Mesenchymal stem cell (in vitro differentiated cells and primary cell): ENCODE measurements around the gene MLEC. TPM values are rescaled to one million over a fixed set of nuclear protein-coding genes. Genes with fewer than 3 reads are reported as not detected.

Source experiments
- DNase-seq: peaks from one replicate; pipeline ENCODE4 v3.0.0-alpha.2; 2013
- H2AFZ ChIP-seq: one replicate; pipeline ENCODE4 v1.6.1; 2013; ENCODE audit warnings: low read depth, mild to moderate bottlenecking, control low read depth, inconsistent platforms, low read length, moderate library complexity
- H2AK5ac ChIP-seq: 2 replicates; pipeline ENCODE4 v1.6.1; 2013; ENCODE audit warnings: low read length, moderate library complexity, mild to moderate bottlenecking, inconsistent platforms; ENCODE audit not compliant: severe bottlenecking
- H2BK120ac ChIP-seq: one replicate; pipeline ENCODE4 v1.6.1; 2013; ENCODE audit warnings: low read depth, mild to moderate bottlenecking, inconsistent platforms, low read length, moderate library complexity
- H2BK12ac ChIP-seq, 2 experiments: one replicate each; pipeline ENCODE4 v1.6.1; 2013; ENCODE audit warnings: inconsistent platforms in 2 of 2, low read length in 2 of 2, mild to moderate bottlenecking in 2 of 2, moderate library complexity in 2 of 2, control low read depth in 1 of 2
- H2BK15ac ChIP-seq: one replicate; pipeline ENCODE4 v1.6.1; 2013; ENCODE audit warnings: mild to moderate bottlenecking, low read depth, inconsistent platforms; ENCODE audit not compliant: poor library complexity, severe bottlenecking
- H2BK5ac ChIP-seq: 2 replicates; pipeline ENCODE4 v1.6.1; 2013; ENCODE audit warnings: low read depth, mild to moderate bottlenecking, low read length, control low read depth, inconsistent platforms; ENCODE audit not compliant: poor library complexity, severe bottlenecking
- H3K14ac ChIP-seq, 2 experiments: one replicate each; pipeline ENCODE4 v1.6.1; 2013; ENCODE audit warnings: inconsistent platforms in 2 of 2, low read length in 2 of 2, control low read depth in 1 of 2, mild to moderate bottlenecking in 1 of 2, moderate library complexity in 1 of 2
- H3K18ac ChIP-seq, 2 experiments: one replicate each; pipeline ENCODE4 v1.6.1; 2013; ENCODE audit warnings: inconsistent platforms in 2 of 2, low read length in 2 of 2, control low read depth in 1 of 2, low read depth in 1 of 2, mild to moderate bottlenecking in 1 of 2
- H3K23ac ChIP-seq, 2 experiments: one replicate each; pipeline ENCODE4 v1.6.1; 2013; ENCODE audit warnings: inconsistent platforms in 2 of 2, low read length in 2 of 2, mild to moderate bottlenecking in 2 of 2, moderate library complexity in 2 of 2, control low read depth in 1 of 2
- H3K27ac ChIP-seq: 2 replicates; pipeline ENCODE4 v1.5.1; 2013; ENCODE audit warnings: mild to moderate bottlenecking, moderate library complexity, low read length, control low read depth, inconsistent platforms; ENCODE audit not compliant: poor library complexity, severe bottlenecking
- H3K27me3 ChIP-seq, 2 experiments: 2 replicates each; pipeline versions ENCODE4 v1.6.1 to v1.7.0; 2013; ENCODE audit warnings: low read length in 2 of 2, mild to moderate bottlenecking in 2 of 2, moderate library complexity in 2 of 2, control low read depth in 1 of 2, inconsistent platforms in 1 of 2; ENCODE audit not compliant: control insufficient read depth in 1 of 2, insufficient read depth in 1 of 2
- H3K36me3 ChIP-seq, 2 experiments: 2 replicates each; pipeline versions ENCODE4 v1.6.1 to v1.7.0; 2013; ENCODE audit warnings: low read length in 2 of 2, control low read depth in 1 of 2, inconsistent platforms in 1 of 2, low read depth in 1 of 2, mild to moderate bottlenecking in 1 of 2; ENCODE audit not compliant: insufficient read depth in 2 of 2, control insufficient read depth in 1 of 2
- H3K4ac ChIP-seq, 2 experiments: one replicate each; pipeline ENCODE4 v1.6.1; 2013; ENCODE audit warnings: inconsistent platforms in 2 of 2, low read length in 2 of 2, mild to moderate bottlenecking in 2 of 2, moderate library complexity in 2 of 2, control low read depth in 1 of 2, low read depth in 1 of 2
- H3K4me1 ChIP-seq: 2 replicates; pipeline ENCODE4 v1.6.1; 2013; ENCODE audit warnings: low read depth, low read length, control low read depth; ENCODE audit not compliant: control insufficient read depth, insufficient read depth
- H3K4me2 ChIP-seq: 2 replicates; pipeline ENCODE4 v1.6.1; 2013; ENCODE audit warnings: low read length, mild to moderate bottlenecking, inconsistent platforms; ENCODE audit not compliant: poor library complexity, severe bottlenecking
- H3K4me3 ChIP-seq, 2 experiments: 2 replicates each; pipeline versions ENCODE4 v1.5.1 to v1.7.0; 2013; ENCODE audit warnings: low read length in 2 of 2, mild to moderate bottlenecking in 2 of 2, control low read depth in 1 of 2, low read depth in 1 of 2; ENCODE audit not compliant: insufficient read depth in 1 of 2
- H3K79me1 ChIP-seq: replicated peaks from 2 replicates; pipeline ENCODE4 v1.6.1; 2013; ENCODE audit warnings: mild to moderate bottlenecking, control low read depth, low read length, inconsistent platforms; ENCODE audit not compliant: poor library complexity, severe bottlenecking
- H3K9ac ChIP-seq: 2 replicates; pipeline ENCODE4 v1.7.0; 2013; ENCODE audit warnings: mild to moderate bottlenecking, low read length, moderate library complexity
- H3K9me3 ChIP-seq: 2 replicates; pipeline ENCODE4 v1.7.0; 2013; ENCODE audit warnings: mild to moderate bottlenecking, low read length; ENCODE audit not compliant: control insufficient read depth
- H4K8ac ChIP-seq: one replicate; pipeline ENCODE4 v1.6.1; 2013; ENCODE audit warnings: inconsistent platforms, mild to moderate bottlenecking, low read length, moderate library complexity
- H4K91ac ChIP-seq: one replicate; pipeline ENCODE4 v1.6.1; 2013; ENCODE audit warnings: mild to moderate bottlenecking, low read length, inconsistent platforms
- WGBS: methylation state at CpG from one replicate; pipeline ENCODE4 v1.1.7; 2013; ENCODE audit warnings: mixed read lengths; 5-methylcytosine and 5-hydroxymethylcytosine counted together
- polyA plus RNA-seq, 2 experiments: library from polyadenylated mRNA; stranded (reverse); fragments of 200-250 nt; gene quantifications; one replicate each; pipeline ENCODE4 v1.2.3, GENCODE V29; 2013

MLEC gene, protein sequence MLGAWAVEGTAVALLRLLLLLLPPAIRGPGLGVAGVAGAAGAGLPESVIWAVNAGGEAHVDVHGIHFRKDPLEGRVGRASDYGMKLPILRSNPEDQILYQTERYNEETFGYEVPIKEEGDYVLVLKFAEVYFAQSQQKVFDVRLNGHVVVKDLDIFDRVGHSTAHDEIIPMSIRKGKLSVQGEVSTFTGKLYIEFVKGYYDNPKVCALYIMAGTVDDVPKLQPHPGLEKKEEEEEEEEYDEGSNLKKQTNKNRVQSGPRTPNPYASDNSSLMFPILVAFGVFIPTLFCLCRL
- 87.1 TPM for polyA plus RNA-seq (2013, experiment 1 of 2)
- 87.6 TPM for polyA plus RNA-seq (2013, experiment 2 of 2)

DNA sequence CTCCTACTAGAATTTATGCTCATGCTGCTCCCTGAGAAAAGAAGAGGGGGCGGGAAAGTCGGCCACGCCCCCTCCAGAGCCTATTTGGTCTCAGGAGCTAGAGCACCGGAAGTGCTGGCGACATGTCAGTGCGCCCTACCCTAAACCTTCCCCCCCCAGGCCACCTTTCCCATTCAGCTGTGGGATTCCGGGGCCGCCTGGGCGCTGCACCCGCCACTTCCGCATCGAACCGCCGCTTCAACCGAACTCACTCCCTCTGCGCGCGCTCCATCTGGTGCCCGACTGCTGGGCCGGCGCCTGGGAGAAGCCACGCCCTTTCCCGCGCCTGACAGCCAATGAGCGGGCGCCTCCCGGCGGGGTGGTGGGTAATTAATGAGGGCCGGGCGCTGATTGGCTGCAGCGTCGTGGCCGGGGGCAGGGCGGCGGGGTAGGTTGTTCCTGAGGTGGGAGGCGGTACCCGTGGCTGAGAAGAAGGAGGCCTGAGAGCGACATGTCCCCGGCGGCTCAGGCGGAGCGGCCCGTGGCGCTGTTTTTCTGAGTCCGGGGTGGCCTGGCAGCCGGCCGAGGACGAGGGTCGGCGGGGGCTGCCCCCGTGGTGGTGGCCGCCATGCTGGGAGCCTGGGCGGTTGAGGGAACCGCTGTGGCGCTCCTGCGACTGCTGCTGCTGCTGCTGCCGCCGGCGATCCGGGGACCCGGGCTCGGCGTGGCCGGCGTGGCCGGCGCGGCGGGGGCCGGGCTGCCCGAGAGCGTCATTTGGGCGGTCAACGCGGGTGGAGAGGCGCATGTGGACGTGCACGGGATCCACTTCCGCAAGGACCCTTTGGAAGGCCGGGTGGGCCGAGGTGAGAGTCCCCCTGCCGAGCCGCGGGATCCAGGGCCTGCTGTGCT is at the start of gene MLEC:
Gene MLEC (plus strand): TSS at position 460 of the 888 bp plus-strand sequence. CDS start 148 bp downstream, at position 608.
- Histone ChIP-seq H3K4ac (peak within 1 kb of the TSS; percentile 94 to 96), H3K27ac (peak within 1 kb of the TSS; percentile 99), H2BK12ac (peak within 1 kb of the TSS in 1 of 2 experiments; percentile 82), H2BK120ac (peak within 1 kb of the TSS; percentile 94), H3K27me3 (no peaks in the 10 kb centered on the region), H3K79me1 (peaks cover 1% of the 10 kb centered on the region), H3K14ac (peak within 1 kb of the TSS in 1 of 2 experiments; percentile 98), H2BK5ac (peak within 1 kb of the TSS; percentile 90), H3K4me2 (peak within 1 kb of the TSS; percentile 88), H3K9ac (peak within 1 kb of the TSS; percentile 95), H2BK15ac (peak within 1 kb of the TSS; percentile 97), H2AFZ (peak within 1 kb of the TSS; percentile 100), H3K36me3 (no peaks in the 10 kb centered on the region), H3K23ac (peak within 1 kb of the TSS; percentile 46 to 97), H4K8ac (peak within 1 kb of the TSS; percentile 95), H3K4me1 (peaks cover 6% of the 10 kb centered on the region), H3K4me3 (peak within 1 kb of the TSS; percentile 83 to 96), H2AK5ac (no peak within 1 kb of the TSS), H3K18ac (peak within 1 kb of the TSS; percentile 89 to 98), H4K91ac (peak within 1 kb of the TSS; percentile 76), H3K9me3 (no peaks in the 10 kb centered on the region)
- DNase-seq = peak; percentile 98
- WGBS = under 1% methylated on average over 73 of the region's 84 CpGs

DNA sequence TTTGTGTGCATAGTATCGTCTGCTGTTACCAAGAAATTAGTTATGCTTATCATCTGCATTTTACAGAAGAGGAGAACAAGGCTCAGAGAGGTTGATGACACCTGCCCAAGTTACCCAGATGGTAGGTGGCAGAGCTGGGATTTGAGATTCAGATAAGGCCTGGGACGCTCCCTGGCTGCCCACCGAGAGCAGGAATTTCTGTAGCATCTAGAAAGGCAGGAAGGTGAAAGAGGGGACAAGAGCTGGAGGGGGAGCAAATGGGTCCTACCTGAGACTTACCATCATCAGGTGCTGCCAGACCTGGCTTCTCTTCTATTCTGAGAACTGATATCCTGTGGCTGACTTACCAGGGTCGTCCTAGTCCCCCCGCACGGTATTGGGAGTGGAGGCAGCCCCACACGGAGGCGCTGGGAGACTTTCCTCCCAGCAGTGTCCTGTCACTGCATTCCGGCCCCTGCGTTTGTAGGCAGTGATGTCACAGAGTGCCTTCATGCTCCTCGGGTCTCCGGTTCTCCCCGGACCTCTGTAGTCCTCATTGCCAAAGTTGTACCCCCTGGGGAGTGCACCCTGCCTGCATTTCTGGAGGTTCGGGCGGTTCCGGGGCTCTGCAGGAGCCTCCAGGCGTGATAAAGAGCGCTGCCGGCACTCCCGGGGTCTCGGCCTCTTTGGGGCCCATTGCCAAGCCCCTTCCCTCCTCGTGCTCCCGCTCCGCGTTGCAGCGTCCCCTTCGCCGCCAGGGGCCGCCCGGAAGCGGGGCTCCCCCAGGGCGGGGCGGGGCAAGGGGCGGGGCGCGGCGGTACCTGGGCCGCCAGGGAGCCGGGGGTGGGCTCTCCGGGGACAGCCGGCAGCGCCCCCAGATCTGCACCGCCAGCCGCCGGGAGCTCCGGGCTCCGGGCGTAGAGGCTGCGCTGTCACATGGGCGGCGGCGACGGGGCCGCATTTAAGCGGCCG is 46.9 kb upstream of the MLEC start, which contains the start of gene CABP1:
Gene CABP1 (plus strand): TSS at position 856 of the 951 bp plus-strand sequence. CDS start 60 bp downstream, at position 916.
- Histone ChIP-seq H3K4me1 (peaks cover 18% of the 10 kb centered on the region), H3K4me3 (peak within 1 kb of the TSS; percentile 39 to 51), H4K8ac (no peak within 1 kb of the TSS), H2BK15ac (no peak within 1 kb of the TSS), H2AK5ac (no peak within 1 kb of the TSS), H2BK5ac (no peak within 1 kb of the TSS), H3K9me3 (no peaks in the 10 kb centered on the region), H3K23ac (peak within 1 kb of the TSS in 1 of 2 experiments; percentile 80), H4K91ac (no peak within 1 kb of the TSS), H3K27ac (no peak within 1 kb of the TSS), H2AFZ (no peak within 1 kb of the TSS), H2BK120ac (no peak within 1 kb of the TSS), H3K4me2 (peak within 1 kb of the TSS; percentile 95), H3K4ac (no peak within 1 kb of the TSS), H3K27me3 (peaks cover 61 to 69% of the 10 kb centered on the region in 2 experiments), H2BK12ac (no peak within 1 kb of the TSS), H3K14ac (no peak within 1 kb of the TSS), H3K79me1 (no peaks in the 10 kb centered on the region), H3K36me3 (no peaks in the 10 kb centered on the region), H3K18ac (no peak within 1 kb of the TSS), H3K9ac (no peak within 1 kb of the TSS)
- DNase-seq = no peak
- WGBS = 8% methylated on average over 29 of the region's 56 CpGs

DNA sequence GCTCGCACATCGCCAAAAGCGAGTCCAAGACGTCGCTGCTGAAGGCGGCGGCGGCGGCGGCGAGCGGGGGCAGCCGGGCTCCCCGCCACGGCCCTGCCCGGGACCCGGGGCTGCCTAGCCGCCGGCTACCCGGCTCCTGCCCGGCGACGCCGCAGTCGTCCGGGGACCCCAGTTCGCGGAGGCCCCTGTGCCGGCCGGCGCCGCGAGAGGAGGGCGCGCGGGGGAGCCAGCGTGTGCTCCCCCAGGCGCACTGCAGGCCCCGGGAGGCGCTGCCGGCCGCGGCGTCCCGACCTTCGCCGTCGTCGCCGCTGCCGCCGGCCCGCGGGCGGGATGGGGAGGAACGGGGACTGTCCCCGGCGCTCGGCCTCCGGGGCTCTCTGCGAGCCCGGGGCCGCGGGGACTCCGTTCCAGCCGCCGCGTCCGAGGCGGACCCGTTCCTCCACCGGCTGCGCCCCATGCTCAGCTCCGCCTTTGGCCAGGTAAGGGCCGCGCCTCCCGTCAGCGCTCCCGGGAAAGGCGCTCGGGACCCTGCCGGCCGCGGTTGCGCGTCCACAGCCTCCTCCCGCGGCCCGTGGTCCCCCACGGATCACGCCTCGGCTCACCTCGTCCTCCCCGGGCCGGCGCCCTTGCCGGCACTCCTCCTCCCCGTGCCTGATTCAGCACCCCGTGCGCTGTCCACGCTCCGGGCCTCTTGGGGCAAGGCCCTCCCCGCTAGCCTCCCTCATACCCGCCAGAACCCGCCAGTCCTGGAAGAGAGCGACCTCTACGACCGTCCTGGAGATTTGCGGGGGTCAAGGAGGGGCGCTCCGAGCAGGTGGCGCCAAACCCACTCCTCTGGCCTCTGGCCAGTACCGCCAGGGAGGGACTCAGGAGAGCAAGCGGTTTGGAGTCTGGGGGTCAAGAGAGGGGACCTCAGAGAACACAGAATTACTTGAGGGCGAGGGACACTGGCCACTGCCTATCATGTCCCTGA is 45.8 kb upstream of the MLEC start:
- no peak overlapping the region for H2BK12ac ChIP-seq
- peaks cover 18% of the 10 kb centered on the region for H3K4me1 ChIP-seq
- no peak overlapping the region for H4K8ac ChIP-seq
- H3K4me3 ChIP-seq = peak overlapping the region; percentile 39 to 51
- 3% methylated on average over 64 of the region's 115 CpGs for WGBS
- no peaks in the 10 kb centered on the region for H3K36me3 ChIP-seq
- no peak overlapping the region for H2BK15ac ChIP-seq
- no peaks in the 10 kb centered on the region for H3K79me1 ChIP-seq
- H3K4me2 ChIP-seq = peak overlapping the region; percentile 95
- H3K27ac ChIP-seq = no peak overlapping the region
- H3K14ac ChIP-seq = no peak overlapping the region
- no peak overlapping the region for H2BK5ac ChIP-seq
- H3K9me3 ChIP-seq = no peaks in the 10 kb centered on the region
- no peak overlapping the region for H2AK5ac ChIP-seq
- H4K91ac ChIP-seq = no peak overlapping the region
- no peak overlapping the region for H2BK120ac ChIP-seq
- no peak overlapping the region for H2AFZ ChIP-seq
- no peak overlapping the region for H3K18ac ChIP-seq
- H3K27me3 ChIP-seq = peaks cover 72 to 80% of the 10 kb centered on the region in 2 experiments
- no peak overlapping the region for H3K4ac ChIP-seq
- peak; percentile 58 for DNase-seq
- H3K9ac ChIP-seq = no peak overlapping the region
- H3K23ac ChIP-seq = peak overlapping the region in 1 of 2 experiments; percentile 80
